Ovary (tissue), 9 donors: ENCODE data around the gene KLF16. TPM values are rescaled to one million over a fixed set of nuclear protein-coding genes. Genes with fewer than 3 reads are reported as not detected.

ENCODE experiments used
- DNase-seq, 5 donors: peaks; one replicate each; pipeline ENCODE4 v3.0.0-alpha.2; 2019 to 2020
- H3K27ac ChIP-seq, 2 donors: fragments of 200-600 bp; one replicate each; pipeline versions ENCODE4 v1.5.1 to v1.8.0; 2019 to 2022
- H3K27me3 ChIP-seq: fragments of 200-600 bp; one replicate; pipeline ENCODE4 v1.8.0; 2022
- H3K36me3 ChIP-seq: fragments of 200-600 bp; sonication (generic); one replicate; pipeline ENCODE4 v1.5.1; 2019
- H3K4me1 ChIP-seq: one replicate; pipeline ENCODE4 v1.8.1; 2013; ENCODE audit warnings: mild to moderate bottlenecking, moderate library complexity; ENCODE audit not compliant: insufficient read depth
- H3K4me3 ChIP-seq: fragments of 200-600 bp; sonication (generic); one replicate; pipeline ENCODE4 v1.5.1; 2017
- H3K9me3 ChIP-seq, 2 donors: fragments of 200-600 bp in 1 of 2; sonication (generic) in 1 of 2; one replicate each; pipeline versions ENCODE4 v1.5.1 to v1.8.1; 2013 to 2019; ENCODE audit warnings: mild to moderate bottlenecking in 1 of 2, moderate library complexity in 1 of 2
- CTCF ChIP-seq, 3 donors: fragments of 450-650 bp in 2 of 3; fragments of 200-600 bp in 1 of 3; IDR thresholded peaks; one replicate each; pipeline versions ENCODE4 v1.5.1 to v1.8.0; 2016 to 2022; ENCODE audit warnings: antibody characterized with exemption in 3 of 3, mild to moderate bottlenecking in 1 of 3
- EP300 ChIP-seq: sonication (generic); formaldehyde crosslinking; IDR thresholded peaks from one replicate; pipeline ENCODE4 v1.6.1; 2017; ENCODE audit warnings: antibody characterized with exemption
- POLR2A ChIP-seq: fragments of 450-650 bp; IDR thresholded peaks from one replicate; pipeline ENCODE4 v1.6.1; 2017; ENCODE audit warnings: antibody characterized with exemption, mild to moderate bottlenecking, moderate library complexity
- WGBS, 3 donors: extraction: QIAGEN DNeasy Blood & Tissue Kit in 1 of 3; methylation state at CpG; one replicate each; pipeline versions ENCODE4 v1.1.5 to v1.1.7; 2013 to 2017; 5-methylcytosine and 5-hydroxymethylcytosine counted together
- intact Hi-C, 4 donors: fragments of 100-400 bp; cut with DNase I; formaldehyde crosslinking; loops; one replicate each; pipeline versions ENCODE4 v1.11.0 to v1.15.1; 2022 to 2023
- polyA plus RNA-seq, 2 donors: library from polyadenylated mRNA; stranded (reverse); fragments of 200-250 nt in 1 of 2; fragments of 350-450 nt in 1 of 2; fragmentation: Illumina TruSeq in 1 of 2; extraction: RNeasy Lipid Tissue Mini Kit (QIAGEN cat#74804) in 1 of 2; gene quantifications; one replicate each; pipeline ENCODE4 v1.2.3, GENCODE V29; 2013 to 2014
- total RNA-seq, 7 donors: library from RNA; depleted of rRNA in 2 of 7; stranded (reverse); fragments of >200 nt in 2 of 7; fragmentation: NEBNext Ultra II Directional in 3 of 7; extraction: Animal tissue kit (Norgen Biotek cat#: 25700) in 3 of 7; gene quantifications; one replicate each; pipeline versions ENCODE4 v1.1.0 to v1.2.4, GENCODE V29; 2016 to 2023
- donor health status: DM: no; HTN: no; CAD: no; lungs with moderate emphysema.
- donor health status: DM: no; HTN: no; CAD: no.
- donor health status: Bipolar disorder and iron deficiency.
- donor health status: DM: yes; HTN: yes; CAD: no.
- donor health status: DM: no; HTN: no; CAD: no.
- donor health status: DM: yes; HTN: yes; CAD: no.

KLF16 gene
- total and polyA plus RNA-seq, 9 donors, result 0.63 to 26.6 (median 14.4) TPM

- TF ChIP-seq CTCF (IDR thresholded peaks at IDR 0.05) (no peak), POLR2A (no peak), EP300 (no peak)
- Histone ChIP-seq H3K4me1 (peaks cover 29% of the 10 kb centered on the region), H3K9me3 (no peaks in the 10 kb centered on the region), H3K27ac (no peak overlapping the region), H3K4me3 (no peak overlapping the region), H3K36me3 (no peaks in the 10 kb centered on the region), H3K27me3 (no peaks in the 10 kb centered on the region)
- 51 to 62% (median 60%) methylated on average over 28 of the region's 28 CpGs for WGBS, 3 donors
- intact Hi-C loops, result no loop called here
- DNase-seq, result peak in 3 of 5 donors; percentile 57 to 67 (median 64)
Observed at GRCh38 chr19:1860821-1861598, 2.4 kb downstream of the KLF16 start.

- H3K27me3 ChIP-seq, result no peaks in the 10 kb centered on the region
- WGBS, 3 donors, result 11 to 27% (median 17%) methylated on average over 14 to 32 of the region's 32 CpGs
- H3K4me3 ChIP-seq, result no peak overlapping the region
- no peaks in the 10 kb centered on the region for H3K9me3 ChIP-seq
- peaks cover 31% of the 10 kb centered on the region for H3K4me1 ChIP-seq
- no peaks in the 10 kb centered on the region for H3K36me3 ChIP-seq
- TF ChIP-seq EP300, result no peak
- peak; percentile 13 for TF ChIP-seq POLR2A
- peak; percentile 78 to 86 (median 82) for DNase-seq
- intact Hi-C loops, result no loop called here
- H3K27ac ChIP-seq, result peak overlapping the region in 1 of 2 donors; percentile 27
Observed at GRCh38 chr19:1860042-1860775, 3.2 kb downstream of the KLF16 start.

- Histone ChIP-seq H3K4me1 (peaks cover 28% of the 10 kb centered on the region), H3K9me3 (no peaks in the 10 kb centered on the region), H3K27ac (peak overlapping the region in 1 of 2 donors; percentile 27), H3K4me3 (no peak overlapping the region), H3K36me3 (no peaks in the 10 kb centered on the region), H3K27me3 (no peaks in the 10 kb centered on the region)
- WGBS, 3 donors, result 53 to 66% (median 62%) methylated on average over 18 of the region's 18 CpGs
- TF ChIP-seq EP300 (no peak), POLR2A (no peak), CTCF (IDR thresholded peaks at IDR 0.05) (no peak)
- DNase-seq, result no peak
- intact Hi-C loops, result no loop called here
Observed at GRCh38 chr19:1859331-1859781, 4.0 kb downstream of the KLF16 start.

- Histone ChIP-seq H3K36me3 (no peaks in the 10 kb centered on the region), H3K27ac (no peak overlapping the region), H3K9me3 (no peaks in the 10 kb centered on the region), H3K4me1 (peaks cover 28% of the 10 kb centered on the region), H3K27me3 (no peaks in the 10 kb centered on the region), H3K4me3 (no peak overlapping the region)
- WGBS, 3 donors, result 68 to 72% (median 71%) methylated on average over 9 to 10 of the region's 10 CpGs
- TF ChIP-seq POLR2A (no peak), EP300 (no peak), CTCF (IDR thresholded peaks at IDR 0.05) (no peak)
- no peak for DNase-seq
- intact Hi-C loops, result no loop called here
Observed at GRCh38 chr19:1858412-1859081, 4.8 kb downstream of the KLF16 start.
